ENCODE results near the gene GALNT3. TPM values are rescaled to one million over a fixed set of nuclear protein-coding genes. Genes with fewer than 3 reads are reported as not detected.
A peak's percentile ranks its signal among the peaks of the same experiment; 100 is the strongest.

The GALNT3 gene
- total and polyA plus RNA-seq, 2 of the 13 experiments (the other 11 are each of a cell fraction or from before 2014, with no cell fraction given): 0.29 to 0.30 TPM

- no peak overlapping the region for H2AFZ ChIP-seq (ENCODE audit: low read length)
- DNase-seq (ENCODE audit: low spot score) (no peak), ATAC-seq (peak; percentile 48), FAIRE-seq (no peak)
- H3K9ac ChIP-seq (ENCODE audit: insufficient read depth, low read depth, low read length): no peak overlapping the region
- CTCF ChIA-PET (ENCODE audit: low intra/inter-chr PET ratio, low total read pairs): no interaction called here
- 0 out of 2 replicates have a peak, but pooled peaks cover 12% of the 10 kb centered on the region for H3K4me1 ChIP-seq (ENCODE audit: insufficient read depth, low read length)
- BruUV-seq (replicated peaks): no TSS peak
- peaks cover 14 to 38% of the 10 kb centered on the region in 2 experiments; a peak in 4 of 5 replicates for H3K27me3 ChIP-seq (ENCODE audit: control insufficient read depth in 1 of 2, insufficient read depth in 2 of 2, low read length in 2 of 2)
- H3K4me3 ChIP-seq (replicated peaks in 1 of 3; ENCODE audit: insufficient read depth in 1 of 3, low read depth in 2 of 3, low read length in 3 of 3): peak overlapping the region in 1 of 3 experiments; percentile 56; a peak in 1 of 6 replicates
- no peaks in the 10 kb centered on the region for H4K20me1 ChIP-seq (ENCODE audit: insufficient read depth, low read length)
- H3K4me2 ChIP-seq (ENCODE audit: low read depth, low read length): peak overlapping the region; percentile 66
- POLR2A ChIA-PET: no interaction called here
- H3K27ac ChIP-seq (ENCODE audit: extremely low read length, insufficient read depth, low read length): no peak overlapping the region
- H3K36me3 ChIP-seq (replicated peaks in 1 of 2; ENCODE audit: control insufficient read depth in 1 of 2, insufficient read depth in 2 of 2, low read length in 2 of 2): no peaks in the 10 kb centered on the region
- in situ Hi-C loops (cut with HindIII; ENCODE audit: extremely low pct_ligation_motif_present, low pct_unique_long_range_greater_than_20kb): no loop called here
- 70% methylated on average over 18 of the region's 18 CpGs for WGBS (ENCODE audit: low lambda C conversion rate)
- no peaks in the 10 kb centered on the region for H3K9me3 ChIP-seq (ENCODE audit: low read length)
- intact Hi-C loops (cut with micrococcal nuclease; ENCODE audit: unreplicated experiment): no loop called here
- H3K79me2 ChIP-seq (ENCODE audit: insufficient read depth, low read length): no peaks in the 10 kb centered on the region
- TF ChIP-seq ZFP37 (CRISPR knock-in tag; IDR thresholded peaks at IDR 0.05; ENCODE audit: borderline replicate concordance): no peak
- TF ChIP-seq SYNCRIP (IDR thresholded peaks at IDR 0.05; ENCODE audit: insufficient read depth, low read depth, low read length): no peak
- no peak for TF ChIP-seq PAX8 (CRISPR knock-in tag; IDR thresholded peaks at IDR 0.05; ENCODE audit: borderline replicate concordance)
- no peak for TF ChIP-seq SNAPC2 (CRISPR knock-in tag; IDR thresholded peaks at IDR 0.05)
- no peak for TF ChIP-seq ZNF781 (CRISPR knock-in tag; IDR thresholded peaks at IDR 0.05; ENCODE audit: borderline replicate concordance, not compliant biosample characterization)
- TF ChIP-seq SMARCE1 (IDR thresholded peaks at IDR 0.05; ENCODE audit: borderline replicate concordance): no peak
- TF ChIP-seq MYPOP (CRISPR knock-in tag; IDR thresholded peaks at IDR 0.05): no peak
- TF ChIP-seq ZBTB10 (CRISPR knock-in tag; IDR thresholded peaks at IDR 0.05; ENCODE audit: borderline replicate concordance): no peak
- no peak for TF ChIP-seq TCF12 (IDR thresholded peaks at IDR 0.05)
- no peak for TF ChIP-seq TCF12 (CRISPR knock-in tag; IDR thresholded peaks at IDR 0.05)
- TF ChIP-seq ZNF383 (CRISPR knock-in tag; IDR thresholded peaks at IDR 0.05; ENCODE audit: borderline replicate concordance): no peak
- TF ChIP-seq ZNF296 (CRISPR knock-in tag; conservative IDR thresholded peaks at IDR 0.05): no peak
- TF ChIP-seq SETDB1 (CRISPR knock-in tag; IDR thresholded peaks at IDR 0.05; ENCODE audit: borderline replicate concordance): no peak
- TF ChIP-seq PHF5A (CRISPR knock-in tag; IDR thresholded peaks at IDR 0.05; ENCODE audit: low read depth, unreplicated experiment): no peak
- no peak for TF ChIP-seq ZNF800 (CRISPR knock-in tag; IDR thresholded peaks at IDR 0.05)
Observed at GRCh38 chr2:165794536-165794928, 485 bp upstream of the GALNT3 start.

All from HepG2 (cell line).